Measurements from ENCODE around the gene TRIP12.

DNA sequence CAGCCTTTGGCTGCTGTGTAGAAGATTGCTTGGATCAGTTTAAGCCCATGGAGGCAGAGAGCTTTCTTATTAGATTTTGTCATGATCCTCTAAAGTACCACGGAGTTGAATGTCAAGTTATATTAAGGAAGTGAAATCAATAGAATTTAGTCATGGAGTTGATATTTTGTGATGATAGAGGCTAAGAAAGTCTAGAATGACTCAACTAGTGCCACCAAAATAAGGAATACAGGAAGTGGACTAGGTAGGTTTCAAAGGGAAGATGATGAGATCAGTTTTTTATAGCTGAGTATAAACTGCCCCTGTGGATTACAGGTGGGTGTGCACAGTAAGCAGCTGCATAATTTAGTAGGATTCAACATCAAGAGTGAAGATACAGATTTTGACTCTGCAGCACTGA is 25.7 kb upstream of the TRIP12 start:
- TF ChIP-seq, protein P1, sequence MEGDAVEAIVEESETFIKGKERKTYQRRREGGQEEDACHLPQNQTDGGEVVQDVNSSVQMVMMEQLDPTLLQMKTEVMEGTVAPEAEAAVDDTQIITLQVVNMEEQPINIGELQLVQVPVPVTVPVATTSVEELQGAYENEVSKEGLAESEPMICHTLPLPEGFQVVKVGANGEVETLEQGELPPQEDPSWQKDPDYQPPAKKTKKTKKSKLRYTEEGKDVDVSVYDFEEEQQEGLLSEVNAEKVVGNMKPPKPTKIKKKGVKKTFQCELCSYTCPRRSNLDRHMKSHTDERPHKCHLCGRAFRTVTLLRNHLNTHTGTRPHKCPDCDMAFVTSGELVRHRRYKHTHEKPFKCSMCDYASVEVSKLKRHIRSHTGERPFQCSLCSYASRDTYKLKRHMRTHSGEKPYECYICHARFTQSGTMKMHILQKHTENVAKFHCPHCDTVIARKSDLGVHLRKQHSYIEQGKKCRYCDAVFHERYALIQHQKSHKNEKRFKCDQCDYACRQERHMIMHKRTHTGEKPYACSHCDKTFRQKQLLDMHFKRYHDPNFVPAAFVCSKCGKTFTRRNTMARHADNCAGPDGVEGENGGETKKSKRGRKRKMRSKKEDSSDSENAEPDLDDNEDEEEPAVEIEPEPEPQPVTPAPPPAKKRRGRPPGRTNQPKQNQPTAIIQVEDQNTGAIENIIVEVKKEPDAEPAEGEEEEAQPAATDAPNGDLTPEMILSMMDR (conservative IDR thresholded peaks at IDR 0.05; ENCODE audit: low read depth, low read length): no peak
- TF ChIP-seq SMC3 (IDR thresholded peaks at IDR 0.05; ENCODE audit: low read depth, low read length): no peak
- no peak for TF ChIP-seq POLR2A (IDR thresholded peaks at IDR 0.05; ENCODE audit: low read depth, low read length)
- no peak for TF ChIP-seq CEBPB (IDR thresholded peaks at IDR 0.05; ENCODE audit: low read depth, low read length)
- no peak for TF ChIP-seq MXI1 (IDR thresholded peaks at IDR 0.05; ENCODE audit: borderline replicate concordance, low read depth, low read length)
- no peak for TF ChIP-seq RAD21 (IDR thresholded peaks at IDR 0.05; ENCODE audit: low read length)
- TF ChIP-seq RCOR1 (IDR thresholded peaks at IDR 0.05; ENCODE audit: insufficient replicate concordance, low read length): no peak
- no peak for TF ChIP-seq RFX5 (IDR thresholded peaks at IDR 0.05; ENCODE audit: low read depth, low read length)
- TF ChIP-seq MAFK (IDR thresholded peaks at IDR 0.05; ENCODE audit: low read depth, low read length): no peak
- no peak for TF ChIP-seq BHLHE40 (IDR thresholded peaks at IDR 0.05; ENCODE audit: low read depth, low read length)
